Measurements from ENCODE around the gene KRTAP5-9. TPM values are rescaled to one million over a fixed set of nuclear protein-coding genes. Genes with fewer than 3 reads are reported as not detected.

The KRTAP5-9 gene
- total and polyA plus RNA-seq, 2 of the 8 experiments (the other 6 are each of a cell fraction or from before 2014, with no cell fraction given) = 0.11 TPM; not detected in 1

GRCh38 chr11:71562120-71562519 lies 13.9 kb downstream of the KRTAP5-9 start:
- H3K79me2 ChIP-seq (ENCODE audit: control insufficient read depth in 1 of 2, insufficient read depth in 2 of 2, low read length in 2 of 2) = no peaks in the 10 kb centered on the region
- H3K27ac ChIP-seq (ENCODE audit: low read depth, low read length) = no peak overlapping the region
- no peak overlapping the region for H2BK15ac ChIP-seq (ENCODE audit: low read length)
- peaks cover 0 to 2% (median 0%) of the 10 kb centered on the region in 4 experiments; a peak in 1 of 7 replicates for H3K27me3 ChIP-seq (replicated peaks in 1 of 4; ENCODE audit: control insufficient read depth in 3 of 4, extremely low read depth in 1 of 4, insufficient read depth in 3 of 4, low read length in 3 of 4)
- peaks cover 0 to 4% of the 10 kb centered on the region in 2 experiments; a peak in 2 of 4 replicates for H3K9me3 ChIP-seq (ENCODE audit: insufficient read depth in 2 of 2, low read depth in 1 of 2, low read length in 1 of 2)
- no peak overlapping the region for H3K4me3 ChIP-seq (ENCODE audit: extremely low read depth in 1 of 4, insufficient read depth in 2 of 4, low read depth in 3 of 4, low read length in 4 of 4)
- H3K18ac ChIP-seq (ENCODE audit: extremely low read depth, low read length) = no peak overlapping the region
- FAIRE-seq (no peak), DNase-seq (ENCODE audit: low read depth in 1 of 2, low spot score in 2 of 2) (no peak)
- H4K8ac ChIP-seq (ENCODE audit: extremely low read depth, insufficient read depth, low read length) = no peak overlapping the region
- H2BK12ac ChIP-seq (ENCODE audit: low read depth, low read length) = no peak overlapping the region
- no peak overlapping the region for H3K4me2 ChIP-seq (ENCODE audit: insufficient read depth in 1 of 2, low read depth in 2 of 2, low read length in 2 of 2)
- no peak overlapping the region for H4K91ac ChIP-seq (replicated peaks; ENCODE audit: insufficient read length, low read length)
- H3K14ac ChIP-seq (ENCODE audit: insufficient read length) = no peak overlapping the region
- H3K56ac ChIP-seq (replicated peaks; ENCODE audit: insufficient read length, low read depth, low read length) = no peak overlapping the region
- no peak overlapping the region for H2BK5ac ChIP-seq (ENCODE audit: low read depth, low read length)
- no peak overlapping the region for H3K23ac ChIP-seq (ENCODE audit: insufficient read length)
- H4K20me1 ChIP-seq (replicated peaks in 1 of 2; ENCODE audit: control insufficient read depth in 1 of 2, insufficient read depth in 2 of 2, low read length in 2 of 2) = no peaks in the 10 kb centered on the region
- no peaks in the 10 kb centered on the region for H3K23me2 ChIP-seq (ENCODE audit: low read depth, low read length)
- no peak overlapping the region for H2AK5ac ChIP-seq (ENCODE audit: low read depth, low read length)
- no peaks in the 10 kb centered on the region for H3K36me3 ChIP-seq (ENCODE audit: control insufficient read depth in 2 of 4, insufficient read depth in 4 of 4, low read length in 3 of 4)
- H2BK120ac ChIP-seq (replicated peaks; ENCODE audit: low read depth, low read length) = no peak overlapping the region
- no peak overlapping the region for H2BK20ac ChIP-seq (ENCODE audit: low read length)
- no peak overlapping the region for H3K4ac ChIP-seq (replicated peaks; ENCODE audit: insufficient read length, low read depth, low read length)
- H3K79me1 ChIP-seq (ENCODE audit: low read depth, low read length) = no peaks in the 10 kb centered on the region
- CTCF ChIA-PET (ENCODE audit: partially characterized antibody) = interaction anchor here (1.5 to 3.9 kb wide), 4 partner anchors 17 to 37 kb away, joined by 3 to 28 read pairs (median 10); no protein-coding TSS in a partner anchor
- H4K5ac ChIP-seq (ENCODE audit: insufficient read length, low read depth, low read length) = no peak overlapping the region
- H3K4me1 ChIP-seq (replicated peaks in 1 of 4; ENCODE audit: control insufficient read depth in 3 of 4, insufficient read depth in 4 of 4, low read length in 3 of 4) = peaks cover 0 to 4% (median 3%) of the 10 kb centered on the region in 4 experiments; a peak in 4 of 7 replicates
- no peak overlapping the region for H2AFZ ChIP-seq (ENCODE audit: low read length)
- no peak for TF ChIP-seq TEAD4 (IDR thresholded peaks at IDR 0.05; ENCODE audit: low read depth, low read length)
- no peak overlapping the region for H3K9ac ChIP-seq (replicated peaks in 1 of 4; ENCODE audit: extremely low read depth in 1 of 4, low read depth in 3 of 4, low read length in 3 of 4)
- POLR2A ChIA-PET (ENCODE audit: partially characterized antibody) = no interaction called here

Measured in H1 (cell line).